HepG2 (cell line): ENCODE measurements around the gene AGFG1. TPM values are rescaled to one million over a fixed set of nuclear protein-coding genes. Genes with fewer than 3 reads are reported as not detected.

ENCODE experiments used
- AHR ChIP-seq: IDR thresholded peaks from 2 replicates; pipeline ENCODE4 v1.6.1; 2018; ENCODE audit warnings: missing genetic modification reagents, missing compliant biosample characterization
- ARID2 ChIP-seq: sonication (generic); formaldehyde crosslinking; IDR thresholded peaks from 2 replicates; pipeline ENCODE4 v1.8.1; 2022; ENCODE audit warnings: mild to moderate bottlenecking, missing genetic modification reagents, borderline replicate concordance
- HDAC1 ChIP-seq: sonication (generic); formaldehyde crosslinking; IDR thresholded peaks from 2 replicates; pipeline ENCODE4 v1.5.1; 2020; ENCODE audit warnings: mild to moderate bottlenecking, missing genetic modification reagents
- NFKB2 ChIP-seq: sonication (generic); formaldehyde crosslinking; IDR thresholded peaks from 2 replicates; pipeline ENCODE4 v1.4.0; 2020; ENCODE audit warnings: missing genetic modification reagents, borderline replicate concordance
- PAWR ChIP-seq: sonication (generic); formaldehyde crosslinking; IDR thresholded peaks from 2 replicates; pipeline ENCODE4 v1.4.0; 2020; ENCODE audit warnings: missing genetic modification reagents, mild to moderate bottlenecking, borderline replicate concordance
- POLR2AphosphoS5 ChIP-seq: IDR thresholded peaks from 2 replicates; pipeline ENCODE4 v1.6.1; 2012; ENCODE audit warnings: low read depth, low read length
- YY1 ChIP-seq: IDR thresholded peaks from 2 replicates; pipeline ENCODE4 v1.6.1; 2011; ENCODE audit warnings: low read length, low read depth, moderate library complexity, mild to moderate bottlenecking; ENCODE audit not compliant: insufficient read depth, insufficient replicate concordance
- ZNF484 ChIP-seq: sonication (generic); formaldehyde crosslinking; IDR thresholded peaks from 2 replicates; pipeline ENCODE4 v1.5.1; 2020; ENCODE audit warnings: mild to moderate bottlenecking, low read depth, missing genetic modification reagents, borderline replicate concordance
- ZNF501 ChIP-seq: sonication (generic); formaldehyde crosslinking; IDR thresholded peaks from 2 replicates; pipeline ENCODE4 v1.5.1; 2020; ENCODE audit warnings: mild to moderate bottlenecking, moderate library complexity, missing genetic modification reagents
- ZNF510 ChIP-seq: sonication (generic); formaldehyde crosslinking; IDR thresholded peaks from 2 replicates; pipeline ENCODE4 v1.4.0; 2020; ENCODE audit warnings: low read depth, mild to moderate bottlenecking, missing genetic modification reagents
- ZNF557 ChIP-seq: sonication (generic); formaldehyde crosslinking; IDR thresholded peaks from 2 replicates; pipeline ENCODE4 v1.4.0; 2020; ENCODE audit warnings: missing genetic modification reagents
- polyA plus RNA-seq, 8 experiments: library from polyadenylated mRNA; depleted of rRNA in 3 of 8; stranded (reverse) in 7 of 8; unstranded in 1 of 8; fragments of >200 nt; fragmentation: Illumina TruSeq in 4 of 8; extraction: Trizol in 4 of 8; gene quantifications; 2 replicates each; pipeline versions ENCODE4 v1.2.1 to v1.2.3, GENCODE V29; 2011 to 2016; ENCODE audit warnings: low read depth in 4 of 8, missing spikeins in 1 of 8, mixed read lengths in 1 of 8; ENCODE audit not compliant: insufficient read depth in 1 of 8
- total RNA-seq, 5 experiments: library from RNA; depleted of rRNA; stranded (reverse); fragments of >200 nt; fragmentation: Illumina TruSeq; extraction: Trizol; gene quantifications; 2 replicates each; pipeline ENCODE4 v1.2.3, GENCODE V29; 2016; ENCODE audit warnings: low read depth in 1 of 5
- TF ChIP-seq, protein P1 (sequence below): IDR thresholded peaks from 2 replicates; pipeline ENCODE4 v1.6.1; 2016; ENCODE audit warnings: missing biosample characterization, missing genetic modification reagents, low read depth
- TF ChIP-seq, protein P2 (sequence below): sonication (generic); formaldehyde crosslinking; conservative IDR thresholded peaks from 2 replicates; pipeline ENCODE4 v1.4.0; 2020; ENCODE audit warnings: mild to moderate bottlenecking, missing genetic modification reagents, moderate library complexity
- TF ChIP-seq, protein P3 (sequence below): sonication (generic); formaldehyde crosslinking; IDR thresholded peaks from 2 replicates; pipeline ENCODE4; 2020; ENCODE audit warnings: missing genetic modification reagents, mild to moderate bottlenecking, borderline replicate concordance
- TF ChIP-seq, protein P4 (sequence below): sonication (generic); formaldehyde crosslinking; IDR thresholded peaks from 2 replicates; pipeline ENCODE4 v1.4.0; 2020; ENCODE audit warnings: missing genetic modification reagents

Gene AGFG1
- total and polyA plus RNA-seq, 2 of the 13 experiments (the other 11 are each of a cell fraction or from before 2014, with no cell fraction given) = 145 to 168 TPM

DNA sequence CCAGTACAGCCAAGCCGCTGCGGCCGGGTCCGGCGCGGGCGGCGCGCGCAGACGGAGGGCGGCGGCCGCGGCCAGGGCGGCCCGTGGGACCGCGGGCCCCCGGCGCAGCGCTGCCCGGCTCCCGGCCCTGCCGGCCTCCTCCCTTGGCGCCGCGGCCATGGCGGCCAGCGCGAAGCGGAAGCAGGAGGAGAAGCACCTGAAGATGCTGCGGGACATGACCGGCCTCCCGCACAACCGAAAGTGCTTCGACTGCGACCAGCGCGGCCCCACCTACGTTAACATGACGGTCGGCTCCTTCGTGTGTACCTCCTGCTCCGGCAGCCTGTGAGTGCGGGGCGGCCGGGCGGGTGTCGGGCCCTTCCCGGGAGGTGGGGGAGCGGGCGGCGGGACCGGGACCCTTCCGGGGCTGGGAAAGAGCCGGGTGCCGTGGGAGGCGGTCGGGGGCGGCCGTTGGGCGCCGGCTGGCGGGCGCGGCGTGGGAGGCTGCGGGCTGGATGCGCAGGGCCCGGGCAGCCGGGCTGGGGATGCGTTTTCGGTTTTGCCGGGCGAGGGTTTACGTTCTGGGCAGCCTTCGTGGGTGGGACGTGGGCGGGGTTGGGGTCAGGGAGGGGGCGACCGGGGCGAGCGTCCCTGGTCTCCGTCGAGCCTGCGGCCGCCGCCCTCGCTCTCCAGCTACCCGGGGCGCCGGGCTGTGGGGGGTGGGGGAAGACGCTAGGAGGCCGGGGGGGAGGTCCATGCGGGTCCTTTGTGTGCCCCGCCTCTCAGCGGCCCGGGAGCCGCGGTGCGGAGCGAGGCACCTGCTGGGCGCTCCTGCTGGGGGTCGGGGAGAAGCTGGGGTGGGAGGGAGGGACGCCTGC lies 537 bp downstream of the AGFG1 start (continued):
- TF ChIP-seq ZNF501 (CRISPR knock-in tag) (no peak), POLR2AphosphoS5 (no peak), ZNF557 (CRISPR knock-in tag) (no peak), AHR (no peak), ZNF510 (no peak), YY1 (peak; percentile 81), ZNF484 (no peak), HDAC1 (CRISPR knock-in tag) (no peak; the same call in 1 of the 2 replicates), NFKB2 (no peak), PAWR (CRISPR knock-in tag) (no peak), ARID2 (CRISPR knock-in tag) (no peak)
- TF ChIP-seq, protein P1, sequence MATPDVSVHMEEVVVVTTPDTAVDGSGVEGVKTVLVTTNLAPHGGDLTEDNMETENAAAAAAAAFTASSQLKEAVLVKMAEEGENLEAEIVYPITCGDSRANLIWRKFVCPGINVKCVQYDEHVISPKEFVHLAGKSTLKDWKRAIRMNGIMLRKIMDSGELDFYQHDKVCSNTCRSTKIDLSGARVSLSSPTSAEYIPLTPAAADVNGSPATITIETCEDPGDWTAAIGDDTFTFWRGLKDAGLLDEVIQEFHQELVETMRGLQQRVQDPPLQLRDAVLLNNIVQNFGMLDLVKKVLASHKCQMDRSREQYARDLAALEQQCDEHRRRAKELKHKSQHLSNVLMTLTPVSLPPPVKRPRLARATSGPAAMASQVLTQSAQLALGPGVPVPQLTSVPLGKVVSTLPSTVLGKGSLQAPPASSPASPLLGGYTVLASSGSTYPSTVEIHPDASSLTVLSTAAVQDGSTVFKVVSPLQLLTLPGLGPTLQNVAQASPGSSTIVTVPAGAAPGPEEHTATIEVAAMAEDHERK (CRISPR knock-in tag) = no peak
- TF ChIP-seq, protein P2, sequence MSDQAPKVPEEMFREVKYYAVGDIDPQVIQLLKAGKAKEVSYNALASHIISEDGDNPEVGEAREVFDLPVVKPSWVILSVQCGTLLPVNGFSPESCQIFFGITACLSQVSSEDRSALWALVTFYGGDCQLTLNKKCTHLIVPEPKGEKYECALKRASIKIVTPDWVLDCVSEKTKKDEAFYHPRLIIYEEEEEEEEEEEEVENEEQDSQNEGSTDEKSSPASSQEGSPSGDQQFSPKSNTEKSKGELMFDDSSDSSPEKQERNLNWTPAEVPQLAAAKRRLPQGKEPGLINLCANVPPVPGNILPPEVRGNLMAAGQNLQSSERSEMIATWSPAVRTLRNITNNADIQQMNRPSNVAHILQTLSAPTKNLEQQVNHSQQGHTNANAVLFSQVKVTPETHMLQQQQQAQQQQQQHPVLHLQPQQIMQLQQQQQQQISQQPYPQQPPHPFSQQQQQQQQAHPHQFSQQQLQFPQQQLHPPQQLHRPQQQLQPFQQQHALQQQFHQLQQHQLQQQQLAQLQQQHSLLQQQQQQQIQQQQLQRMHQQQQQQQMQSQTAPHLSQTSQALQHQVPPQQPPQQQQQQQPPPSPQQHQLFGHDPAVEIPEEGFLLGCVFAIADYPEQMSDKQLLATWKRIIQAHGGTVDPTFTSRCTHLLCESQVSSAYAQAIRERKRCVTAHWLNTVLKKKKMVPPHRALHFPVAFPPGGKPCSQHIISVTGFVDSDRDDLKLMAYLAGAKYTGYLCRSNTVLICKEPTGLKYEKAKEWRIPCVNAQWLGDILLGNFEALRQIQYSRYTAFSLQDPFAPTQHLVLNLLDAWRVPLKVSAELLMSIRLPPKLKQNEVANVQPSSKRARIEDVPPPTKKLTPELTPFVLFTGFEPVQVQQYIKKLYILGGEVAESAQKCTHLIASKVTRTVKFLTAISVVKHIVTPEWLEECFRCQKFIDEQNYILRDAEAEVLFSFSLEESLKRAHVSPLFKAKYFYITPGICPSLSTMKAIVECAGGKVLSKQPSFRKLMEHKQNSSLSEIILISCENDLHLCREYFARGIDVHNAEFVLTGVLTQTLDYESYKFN (CRISPR knock-in tag) = no peak
- TF ChIP-seq, protein P3, sequence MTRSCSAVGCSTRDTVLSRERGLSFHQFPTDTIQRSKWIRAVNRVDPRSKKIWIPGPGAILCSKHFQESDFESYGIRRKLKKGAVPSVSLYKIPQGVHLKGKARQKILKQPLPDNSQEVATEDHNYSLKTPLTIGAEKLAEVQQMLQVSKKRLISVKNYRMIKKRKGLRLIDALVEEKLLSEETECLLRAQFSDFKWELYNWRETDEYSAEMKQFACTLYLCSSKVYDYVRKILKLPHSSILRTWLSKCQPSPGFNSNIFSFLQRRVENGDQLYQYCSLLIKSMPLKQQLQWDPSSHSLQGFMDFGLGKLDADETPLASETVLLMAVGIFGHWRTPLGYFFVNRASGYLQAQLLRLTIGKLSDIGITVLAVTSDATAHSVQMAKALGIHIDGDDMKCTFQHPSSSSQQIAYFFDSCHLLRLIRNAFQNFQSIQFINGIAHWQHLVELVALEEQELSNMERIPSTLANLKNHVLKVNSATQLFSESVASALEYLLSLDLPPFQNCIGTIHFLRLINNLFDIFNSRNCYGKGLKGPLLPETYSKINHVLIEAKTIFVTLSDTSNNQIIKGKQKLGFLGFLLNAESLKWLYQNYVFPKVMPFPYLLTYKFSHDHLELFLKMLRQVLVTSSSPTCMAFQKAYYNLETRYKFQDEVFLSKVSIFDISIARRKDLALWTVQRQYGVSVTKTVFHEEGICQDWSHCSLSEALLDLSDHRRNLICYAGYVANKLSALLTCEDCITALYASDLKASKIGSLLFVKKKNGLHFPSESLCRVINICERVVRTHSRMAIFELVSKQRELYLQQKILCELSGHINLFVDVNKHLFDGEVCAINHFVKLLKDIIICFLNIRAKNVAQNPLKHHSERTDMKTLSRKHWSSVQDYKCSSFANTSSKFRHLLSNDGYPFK (CRISPR knock-in tag) = no peak
- TF ChIP-seq, protein P4, sequence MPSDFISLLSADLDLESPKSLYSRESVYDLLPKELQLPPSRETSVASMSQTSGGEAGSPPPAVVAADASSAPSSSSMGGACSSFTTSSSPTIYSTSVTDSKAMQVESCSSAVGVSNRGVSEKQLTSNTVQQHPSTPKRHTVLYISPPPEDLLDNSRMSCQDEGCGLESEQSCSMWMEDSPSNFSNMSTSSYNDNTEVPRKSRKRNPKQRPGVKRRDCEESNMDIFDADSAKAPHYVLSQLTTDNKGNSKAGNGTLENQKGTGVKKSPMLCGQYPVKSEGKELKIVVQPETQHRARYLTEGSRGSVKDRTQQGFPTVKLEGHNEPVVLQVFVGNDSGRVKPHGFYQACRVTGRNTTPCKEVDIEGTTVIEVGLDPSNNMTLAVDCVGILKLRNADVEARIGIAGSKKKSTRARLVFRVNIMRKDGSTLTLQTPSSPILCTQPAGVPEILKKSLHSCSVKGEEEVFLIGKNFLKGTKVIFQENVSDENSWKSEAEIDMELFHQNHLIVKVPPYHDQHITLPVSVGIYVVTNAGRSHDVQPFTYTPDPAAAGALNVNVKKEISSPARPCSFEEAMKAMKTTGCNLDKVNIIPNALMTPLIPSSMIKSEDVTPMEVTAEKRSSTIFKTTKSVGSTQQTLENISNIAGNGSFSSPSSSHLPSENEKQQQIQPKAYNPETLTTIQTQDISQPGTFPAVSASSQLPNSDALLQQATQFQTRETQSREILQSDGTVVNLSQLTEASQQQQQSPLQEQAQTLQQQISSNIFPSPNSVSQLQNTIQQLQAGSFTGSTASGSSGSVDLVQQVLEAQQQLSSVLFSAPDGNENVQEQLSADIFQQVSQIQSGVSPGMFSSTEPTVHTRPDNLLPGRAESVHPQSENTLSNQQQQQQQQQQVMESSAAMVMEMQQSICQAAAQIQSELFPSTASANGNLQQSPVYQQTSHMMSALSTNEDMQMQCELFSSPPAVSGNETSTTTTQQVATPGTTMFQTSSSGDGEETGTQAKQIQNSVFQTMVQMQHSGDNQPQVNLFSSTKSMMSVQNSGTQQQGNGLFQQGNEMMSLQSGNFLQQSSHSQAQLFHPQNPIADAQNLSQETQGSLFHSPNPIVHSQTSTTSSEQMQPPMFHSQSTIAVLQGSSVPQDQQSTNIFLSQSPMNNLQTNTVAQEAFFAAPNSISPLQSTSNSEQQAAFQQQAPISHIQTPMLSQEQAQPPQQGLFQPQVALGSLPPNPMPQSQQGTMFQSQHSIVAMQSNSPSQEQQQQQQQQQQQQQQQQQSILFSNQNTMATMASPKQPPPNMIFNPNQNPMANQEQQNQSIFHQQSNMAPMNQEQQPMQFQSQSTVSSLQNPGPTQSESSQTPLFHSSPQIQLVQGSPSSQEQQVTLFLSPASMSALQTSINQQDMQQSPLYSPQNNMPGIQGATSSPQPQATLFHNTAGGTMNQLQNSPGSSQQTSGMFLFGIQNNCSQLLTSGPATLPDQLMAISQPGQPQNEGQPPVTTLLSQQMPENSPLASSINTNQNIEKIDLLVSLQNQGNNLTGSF (CRISPR knock-in tag) = no peak
